HepG2 (cell line): ENCODE measurements around the gene HLA-DMB. TPM values are rescaled to one million over a fixed set of nuclear protein-coding genes. Genes with fewer than 3 reads are reported as not detected.

ENCODE experiments used
- MTA3 ChIP-seq: sonication (generic); formaldehyde crosslinking; IDR thresholded peaks from 2 replicates; pipeline ENCODE4 v1.4.0; 2020; ENCODE audit warnings: missing genetic modification reagents
- POLR2A ChIP-seq, 2 experiments: IDR thresholded peaks; 2 replicates each; pipeline ENCODE4 v1.6.1; 2011; ENCODE audit warnings: low read depth in 2 of 2, low read length in 2 of 2, mild to moderate bottlenecking in 1 of 2, moderate library complexity in 1 of 2; ENCODE audit not compliant: insufficient read depth in 1 of 2
- SP4 ChIP-seq: sonication (generic); formaldehyde crosslinking; IDR thresholded peaks from 2 replicates; pipeline ENCODE4 v1.8.1; 2023; ENCODE audit warnings: mild to moderate bottlenecking, missing genetic modification reagents
- TCF7 ChIP-seq: sonication (generic); IDR thresholded peaks from 2 replicates; pipeline ENCODE4 v1.6.1; 2016; ENCODE audit warnings: antibody characterized with exemption, low read depth
- ZHX2 ChIP-seq, 2 experiments: sonication (generic) in 1 of 2; formaldehyde crosslinking in 1 of 2; IDR thresholded peaks; 2 replicates each; pipeline versions ENCODE4 v1.6.1 to v1.9.0; 2014 to 2022; ENCODE audit warnings: antibody characterized with exemption in 1 of 2, borderline replicate concordance in 1 of 2, inconsistent platforms in 1 of 2, low read depth in 1 of 2, missing genetic modification reagents in 1 of 2
- ZNF512 ChIP-seq: sonication (generic); formaldehyde crosslinking; IDR thresholded peaks from 2 replicates; pipeline ENCODE4 v1.4.0; 2020; ENCODE audit warnings: mild to moderate bottlenecking, missing genetic modification reagents
- polyA plus RNA-seq, 8 experiments: library from polyadenylated mRNA; depleted of rRNA in 3 of 8; stranded (reverse) in 7 of 8; unstranded in 1 of 8; fragments of >200 nt; fragmentation: Illumina TruSeq in 4 of 8; extraction: Trizol in 4 of 8; gene quantifications; 2 replicates each; pipeline versions ENCODE4 v1.2.1 to v1.2.3, GENCODE V29; 2011 to 2016; ENCODE audit warnings: low read depth in 4 of 8, missing spikeins in 1 of 8, mixed read lengths in 1 of 8; ENCODE audit not compliant: insufficient read depth in 1 of 8
- total RNA-seq, 5 experiments: library from RNA; depleted of rRNA; stranded (reverse); fragments of >200 nt; fragmentation: Illumina TruSeq; extraction: Trizol; gene quantifications; 2 replicates each; pipeline ENCODE4 v1.2.3, GENCODE V29; 2016; ENCODE audit warnings: low read depth in 1 of 5
- TF ChIP-seq, protein P1 (sequence below): sonication (generic); formaldehyde crosslinking; IDR thresholded peaks from 2 replicates; pipeline ENCODE4 v1.4.0; 2020; ENCODE audit warnings: missing genetic modification reagents, borderline replicate concordance
- TF ChIP-seq, protein P2 (sequence below): sonication (generic); formaldehyde crosslinking; IDR thresholded peaks from 2 replicates; pipeline ENCODE4 v1.5.1; 2020; ENCODE audit warnings: missing genetic modification reagents, mild to moderate bottlenecking, borderline replicate concordance
- TF ChIP-seq, protein P3 (sequence below): sonication (generic); formaldehyde crosslinking; IDR thresholded peaks from 2 replicates; pipeline ENCODE4 v1.4.0; 2020; ENCODE audit warnings: missing genetic modification reagents, mild to moderate bottlenecking, borderline replicate concordance

Gene HLA-DMB
- total and polyA plus RNA-seq, 2 of the 13 experiments (the other 11 are each of a cell fraction or from before 2014, with no cell fraction given) = not detected

- TF ChIP-seq, protein P1, sequence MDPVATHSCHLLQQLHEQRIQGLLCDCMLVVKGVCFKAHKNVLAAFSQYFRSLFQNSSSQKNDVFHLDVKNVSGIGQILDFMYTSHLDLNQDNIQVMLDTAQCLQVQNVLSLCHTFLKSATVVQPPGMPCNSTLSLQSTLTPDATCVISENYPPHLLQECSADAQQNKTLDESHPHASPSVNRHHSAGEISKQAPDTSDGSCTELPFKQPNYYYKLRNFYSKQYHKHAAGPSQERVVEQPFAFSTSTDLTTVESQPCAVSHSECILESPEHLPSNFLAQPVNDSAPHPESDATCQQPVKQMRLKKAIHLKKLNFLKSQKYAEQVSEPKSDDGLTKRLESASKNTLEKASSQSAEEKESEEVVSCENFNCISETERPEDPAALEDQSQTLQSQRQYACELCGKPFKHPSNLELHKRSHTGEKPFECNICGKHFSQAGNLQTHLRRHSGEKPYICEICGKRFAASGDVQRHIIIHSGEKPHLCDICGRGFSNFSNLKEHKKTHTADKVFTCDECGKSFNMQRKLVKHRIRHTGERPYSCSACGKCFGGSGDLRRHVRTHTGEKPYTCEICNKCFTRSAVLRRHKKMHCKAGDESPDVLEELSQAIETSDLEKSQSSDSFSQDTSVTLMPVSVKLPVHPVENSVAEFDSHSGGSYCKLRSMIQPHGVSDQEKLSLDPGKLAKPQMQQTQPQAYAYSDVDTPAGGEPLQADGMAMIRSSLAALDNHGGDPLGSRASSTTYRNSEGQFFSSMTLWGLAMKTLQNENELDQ (CRISPR knock-in tag) = no peak
- TF ChIP-seq, protein P2, sequence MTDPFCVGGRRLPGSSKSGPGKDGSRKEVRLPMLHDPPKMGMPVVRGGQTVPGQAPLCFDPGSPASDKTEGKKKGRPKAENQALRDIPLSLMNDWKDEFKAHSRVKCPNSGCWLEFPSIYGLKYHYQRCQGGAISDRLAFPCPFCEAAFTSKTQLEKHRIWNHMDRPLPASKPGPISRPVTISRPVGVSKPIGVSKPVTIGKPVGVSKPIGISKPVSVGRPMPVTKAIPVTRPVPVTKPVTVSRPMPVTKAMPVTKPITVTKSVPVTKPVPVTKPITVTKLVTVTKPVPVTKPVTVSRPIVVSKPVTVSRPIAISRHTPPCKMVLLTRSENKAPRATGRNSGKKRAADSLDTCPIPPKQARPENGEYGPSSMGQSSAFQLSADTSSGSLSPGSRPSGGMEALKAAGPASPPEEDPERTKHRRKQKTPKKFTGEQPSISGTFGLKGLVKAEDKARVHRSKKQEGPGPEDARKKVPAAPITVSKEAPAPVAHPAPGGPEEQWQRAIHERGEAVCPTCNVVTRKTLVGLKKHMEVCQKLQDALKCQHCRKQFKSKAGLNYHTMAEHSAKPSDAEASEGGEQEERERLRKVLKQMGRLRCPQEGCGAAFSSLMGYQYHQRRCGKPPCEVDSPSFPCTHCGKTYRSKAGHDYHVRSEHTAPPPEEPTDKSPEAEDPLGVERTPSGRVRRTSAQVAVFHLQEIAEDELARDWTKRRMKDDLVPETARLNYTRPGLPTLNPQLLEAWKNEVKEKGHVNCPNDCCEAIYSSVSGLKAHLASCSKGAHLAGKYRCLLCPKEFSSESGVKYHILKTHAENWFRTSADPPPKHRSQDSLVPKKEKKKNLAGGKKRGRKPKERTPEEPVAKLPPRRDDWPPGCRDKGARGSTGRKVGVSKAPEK (CRISPR knock-in tag) = no peak; the same call in 1 of the 2 replicates
- TF ChIP-seq POLR2A (IDR thresholded peaks at IDR 0.05; ENCODE audit: insufficient read depth in 1 of 2, low read depth in 2 of 2, low read length in 2 of 2) = peak in 1 of 2 experiments; percentile 87; a peak in 2 of 4 replicates
- TF ChIP-seq ZNF512 (CRISPR knock-in tag) = 0 out of 2 replicates have a peak, but pooled peaks have one; percentile 34
- TF ChIP-seq, protein P3, sequence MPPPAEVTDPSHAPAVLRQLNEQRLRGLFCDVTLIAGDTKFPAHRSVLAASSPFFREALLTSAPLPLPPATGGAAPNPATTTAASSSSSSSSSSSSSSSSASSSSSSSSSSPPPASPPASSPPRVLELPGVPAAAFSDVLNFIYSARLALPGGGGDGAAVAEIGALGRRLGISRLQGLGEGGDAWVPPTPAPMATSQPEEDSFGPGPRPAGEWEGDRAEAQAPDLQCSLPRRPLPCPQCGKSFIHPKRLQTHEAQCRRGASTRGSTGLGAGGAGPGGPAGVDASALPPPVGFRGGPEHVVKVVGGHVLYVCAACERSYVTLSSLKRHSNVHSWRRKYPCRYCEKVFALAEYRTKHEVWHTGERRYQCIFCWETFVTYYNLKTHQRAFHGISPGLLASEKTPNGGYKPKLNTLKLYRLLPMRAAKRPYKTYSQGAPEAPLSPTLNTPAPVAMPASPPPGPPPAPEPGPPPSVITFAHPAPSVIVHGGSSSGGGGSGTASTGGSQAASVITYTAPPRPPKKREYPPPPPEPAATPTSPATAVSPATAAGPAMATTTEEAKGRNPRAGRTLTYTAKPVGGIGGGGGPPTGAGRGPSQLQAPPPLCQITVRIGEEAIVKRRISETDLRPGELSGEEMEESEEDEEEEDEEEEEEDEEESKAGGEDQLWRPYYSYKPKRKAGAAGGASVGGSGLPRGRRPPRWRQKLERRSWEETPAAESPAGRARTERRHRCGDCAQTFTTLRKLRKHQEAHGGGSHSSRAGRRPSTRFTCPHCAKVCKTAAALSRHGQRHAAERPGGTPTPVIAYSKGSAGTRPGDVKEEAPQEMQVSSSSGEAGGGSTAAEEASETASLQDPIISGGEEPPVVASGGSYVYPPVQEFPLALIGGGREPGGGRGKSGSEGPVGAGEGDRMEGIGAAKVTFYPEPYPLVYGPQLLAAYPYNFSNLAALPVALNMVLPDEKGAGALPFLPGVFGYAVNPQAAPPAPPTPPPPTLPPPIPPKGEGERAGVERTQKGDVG (CRISPR knock-in tag) = peak; percentile 80; the same call in 1 of the 2 replicates
- peak; percentile 16; the same call in 1 of the 2 replicates for TF ChIP-seq ZHX2 (IDR thresholded peaks at IDR 0.05; ENCODE audit: low read depth)
- 0 out of 2 replicates have a peak, but pooled peaks have one; percentile 48 for TF ChIP-seq ZHX2 (CRISPR knock-in tag; IDR thresholded peaks at IDR 0.05; ENCODE audit: borderline replicate concordance)
- no peak for TF ChIP-seq MTA3 (CRISPR knock-in tag)
- TF ChIP-seq SP4 = 0 out of 2 replicates have a peak, but pooled peaks have one; percentile 33
- no peak for TF ChIP-seq TCF7
These were observed 27.5 kb upstream of the HLA-DMB start, which contains the start of gene BRD2 (continued) for GRCh38 chr6:32968093-32968866.
